ENCODE measurements around the gene CD4. TPM values are rescaled to one million over a fixed set of nuclear protein-coding genes. Genes with fewer than 3 reads are reported as not detected.

The CD4 gene
- total and polyA plus RNA-seq, 12 donors: 2.4 to 52.8 (median 24.3) TPM

- TF ChIP-seq CTCF (IDR thresholded peaks at IDR 0.05): no peak
- intact Hi-C loops (cut with DNase I): loop anchor here in 1 of 2 donors (5.0 kb wide), 1 partner anchor 36 kb away; no protein-coding TSS in a partner anchor
- no peak for DNase-seq
- Histone ChIP-seq H3K36me3 (replicated peaks in 1 of 2) (no peaks in the 10 kb centered on the region), H3K4me1 (replicated peaks in 1 of 2) (peaks cover 4 to 8% of the 10 kb centered on the region in 2 donors), H3K27me3 (peaks cover 3% of the 10 kb centered on the region), H3K4me3 (no peak overlapping the region), H3K9me3 (replicated peaks in 1 of 3) (no peaks in the 10 kb centered on the region), H3K27ac (no peak overlapping the region)
- WGBS, 4 donors: 68 to 77% (median 73%) methylated on average over 4 to 10 of the region's 10 CpGs
These were observed 6.3 kb upstream of the CD4 start for GRCh38 chr12:6782850-6783566.

GRCh38 chr12:6783828-6784227 is 5.5 kb upstream of the CD4 start:
- H3K9me3 ChIP-seq (replicated peaks in 1 of 3): no peaks in the 10 kb centered on the region
- WGBS, 4 donors: 89 to 90% (median 90%) methylated on average over 9 of the region's 9 CpGs
- intact Hi-C loops (cut with DNase I): loop anchor here in 1 of 2 donors (5.0 kb wide), 1 partner anchor 37 kb away; no protein-coding TSS in a partner anchor
- peaks cover 3% of the 10 kb centered on the region for H3K27me3 ChIP-seq
- no peaks in the 10 kb centered on the region for H3K4me1 ChIP-seq (replicated peaks in 1 of 2)
- TF ChIP-seq POLR2A (IDR thresholded peaks at IDR 0.05): no peak
- no peak for TF ChIP-seq CTCF (IDR thresholded peaks at IDR 0.05)
- H3K36me3 ChIP-seq (replicated peaks in 1 of 2): no peaks in the 10 kb centered on the region
- no peak overlapping the region for H3K4me3 ChIP-seq
- no peak for DNase-seq
- no peak overlapping the region for H3K27ac ChIP-seq

GRCh38 chr12:6784296-6784695 is 5.0 kb upstream of the CD4 start:
- intact Hi-C loops (cut with DNase I): loop anchor here in 1 of 2 donors (5.0 kb wide), 1 partner anchor 37 kb away; no protein-coding TSS in a partner anchor

GRCh38 chr12:6784761-6785160 is 4.6 kb upstream of the CD4 start:
- Histone ChIP-seq H3K9me3 (replicated peaks in 1 of 3) (no peaks in the 10 kb centered on the region), H3K4me3 (no peak overlapping the region), H3K36me3 (replicated peaks in 1 of 2) (no peaks in the 10 kb centered on the region), H3K27ac (no peak overlapping the region), H3K27me3 (peaks cover 3% of the 10 kb centered on the region), H3K4me1 (replicated peaks in 1 of 2) (no peaks in the 10 kb centered on the region)
- no peak for DNase-seq
- WGBS, 4 donors: 53 to 75% (median 68%) methylated on average over 5 of the region's 5 CpGs
- intact Hi-C loops (cut with DNase I): loop anchor here in 1 of 2 donors (5.0 kb wide), 1 partner anchor 37 kb away; no protein-coding TSS in a partner anchor
- TF ChIP-seq CTCF (IDR thresholded peaks at IDR 0.05): no peak
- no peak for TF ChIP-seq POLR2A (IDR thresholded peaks at IDR 0.05)

More at GRCh38 chr12:6784296-6784695, 5.0 kb upstream of the CD4 start:
- Histone ChIP-seq H3K4me1 (replicated peaks in 1 of 2) (no peaks in the 10 kb centered on the region), H3K36me3 (replicated peaks in 1 of 2) (no peaks in the 10 kb centered on the region), H3K27ac (no peak overlapping the region), H3K27me3 (peaks cover 3% of the 10 kb centered on the region), H3K9me3 (replicated peaks in 1 of 3) (no peaks in the 10 kb centered on the region), H3K4me3 (no peak overlapping the region)
- TF ChIP-seq POLR2A (IDR thresholded peaks at IDR 0.05) (no peak), CTCF (IDR thresholded peaks at IDR 0.05) (no peak)
- 65 to 87% (median 67%) methylated on average over 3 to 5 of the region's 5 CpGs for WGBS, 4 donors
- no peak for DNase-seq

Measured in adrenal gland (tissue), 12 donors.